ENCODE measurements around the gene PAH. TPM values are rescaled to one million over a fixed set of nuclear protein-coding genes. Genes with fewer than 3 reads are reported as not detected.

The PAH gene
- total and polyA plus RNA-seq, 10 donors: 0.09 TPM; not detected in 9

DNA sequence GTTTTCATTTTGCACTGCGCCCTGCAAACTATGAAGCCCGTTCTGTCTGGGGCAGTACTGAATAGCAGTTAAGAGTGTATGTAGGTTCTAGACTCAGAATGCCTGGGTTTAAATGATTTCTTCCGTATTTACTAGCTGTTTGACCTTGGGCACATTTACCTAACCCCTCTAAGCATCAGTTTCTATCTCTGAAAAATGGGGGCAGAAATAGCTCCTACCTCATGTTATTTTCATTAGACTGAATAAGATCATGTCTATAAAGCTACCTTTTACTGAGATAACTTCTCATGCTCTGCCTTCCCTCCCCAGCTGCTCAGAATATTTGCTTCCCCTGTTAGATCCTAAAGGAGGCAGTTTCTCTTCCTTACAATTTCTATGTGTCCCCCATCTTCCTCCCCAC lies 5.7 kb downstream of the PAH start:
- DNase-seq: no peak
- intact Hi-C loops (cut with DNase I; ENCODE audit: low total_unique reads): no loop called here
- no peaks in the 10 kb centered on the region for H3K36me3 ChIP-seq
- H3K27me3 ChIP-seq (replicated peaks in 1 of 7): peaks cover 0 to 1% (median 0%) of the 10 kb centered on the region in 7 donors
- TF ChIP-seq POLR2AphosphoS5 (IDR thresholded peaks at IDR 0.05): no peak
- no peak for TF ChIP-seq POLR2A (IDR thresholded peaks at IDR 0.05)
- TF ChIP-seq, protein P1, sequence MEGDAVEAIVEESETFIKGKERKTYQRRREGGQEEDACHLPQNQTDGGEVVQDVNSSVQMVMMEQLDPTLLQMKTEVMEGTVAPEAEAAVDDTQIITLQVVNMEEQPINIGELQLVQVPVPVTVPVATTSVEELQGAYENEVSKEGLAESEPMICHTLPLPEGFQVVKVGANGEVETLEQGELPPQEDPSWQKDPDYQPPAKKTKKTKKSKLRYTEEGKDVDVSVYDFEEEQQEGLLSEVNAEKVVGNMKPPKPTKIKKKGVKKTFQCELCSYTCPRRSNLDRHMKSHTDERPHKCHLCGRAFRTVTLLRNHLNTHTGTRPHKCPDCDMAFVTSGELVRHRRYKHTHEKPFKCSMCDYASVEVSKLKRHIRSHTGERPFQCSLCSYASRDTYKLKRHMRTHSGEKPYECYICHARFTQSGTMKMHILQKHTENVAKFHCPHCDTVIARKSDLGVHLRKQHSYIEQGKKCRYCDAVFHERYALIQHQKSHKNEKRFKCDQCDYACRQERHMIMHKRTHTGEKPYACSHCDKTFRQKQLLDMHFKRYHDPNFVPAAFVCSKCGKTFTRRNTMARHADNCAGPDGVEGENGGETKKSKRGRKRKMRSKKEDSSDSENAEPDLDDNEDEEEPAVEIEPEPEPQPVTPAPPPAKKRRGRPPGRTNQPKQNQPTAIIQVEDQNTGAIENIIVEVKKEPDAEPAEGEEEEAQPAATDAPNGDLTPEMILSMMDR (IDR thresholded peaks at IDR 0.05 in 8 of 11, conservative IDR thresholded peaks at IDR 0.05 in 3 of 11): no peak
- H3K27ac ChIP-seq: no peak overlapping the region
- 68 to 84% (median 74%) methylated on average over 3 of the region's 3 CpGs for WGBS, 5 donors
- no peaks in the 10 kb centered on the region for H3K9me3 ChIP-seq
- H3K4me1 ChIP-seq: no peaks in the 10 kb centered on the region
- H3K4me3 ChIP-seq: no peak overlapping the region

DNA sequence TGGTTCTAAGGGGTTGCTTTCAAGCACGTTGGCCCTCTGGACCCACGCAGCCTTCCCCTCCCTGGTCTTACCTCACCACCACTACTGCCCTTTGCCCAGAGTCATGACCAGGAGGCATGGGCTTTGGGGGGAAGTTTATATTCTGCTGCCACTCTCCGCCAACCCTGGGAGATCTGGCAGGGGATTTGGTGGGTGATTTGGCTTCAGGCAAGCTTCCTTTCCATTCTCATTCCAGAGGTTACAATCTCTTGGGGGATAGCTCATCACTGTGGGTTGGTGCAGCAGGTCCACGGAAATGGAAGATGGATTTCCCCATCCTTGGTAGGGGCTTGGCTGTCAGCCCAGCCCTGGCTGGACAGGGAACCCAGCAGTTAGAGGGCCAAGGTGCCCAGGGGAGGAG lies 6.3 kb downstream of the PAH start:
- Histone ChIP-seq H3K9me3 (no peaks in the 10 kb centered on the region), H3K27me3 (replicated peaks in 1 of 7) (no peaks in the 10 kb centered on the region), H3K4me1 (no peaks in the 10 kb centered on the region), H3K4me3 (no peak overlapping the region), H3K36me3 (no peaks in the 10 kb centered on the region), H3K27ac (no peak overlapping the region)
- TF ChIP-seq POLR2AphosphoS5 (IDR thresholded peaks at IDR 0.05): no peak
- TF ChIP-seq, protein P1 (IDR thresholded peaks at IDR 0.05 in 8 of 11, conservative IDR thresholded peaks at IDR 0.05 in 3 of 11): no peak
- TF ChIP-seq POLR2A (IDR thresholded peaks at IDR 0.05): no peak
- intact Hi-C loops (cut with DNase I; ENCODE audit: low total_unique reads): no loop called here
- 85 to 95% (median 90%) methylated on average over 4 of the region's 4 CpGs for WGBS, 5 donors
- DNase-seq: no peak

DNA sequence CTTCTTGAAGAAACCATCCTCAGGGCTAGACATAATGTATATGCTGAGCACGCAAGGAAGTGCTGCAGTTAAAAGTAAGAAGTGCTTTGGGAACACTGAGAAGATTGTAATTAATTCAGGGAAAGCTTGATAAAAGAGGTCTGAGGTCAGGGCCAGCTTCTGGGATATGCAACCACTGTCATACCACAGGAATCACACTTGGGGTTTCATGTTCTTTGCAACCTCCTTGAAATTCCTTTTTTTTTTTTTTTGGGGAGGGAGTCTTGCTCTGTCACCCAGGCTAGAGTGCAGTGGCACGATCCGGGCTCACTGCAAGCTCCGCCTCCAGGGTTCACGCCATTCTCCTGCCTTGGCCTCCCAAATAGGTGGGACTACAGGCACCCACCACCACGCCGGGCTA lies 6.9 kb downstream of the PAH start:
- DNase-seq: no peak
- H3K4me3 ChIP-seq: no peak overlapping the region
- H3K9me3 ChIP-seq: no peaks in the 10 kb centered on the region
- 86 to 90% (median 89%) methylated on average over 7 of the region's 7 CpGs for WGBS, 5 donors
- no peaks in the 10 kb centered on the region for H3K36me3 ChIP-seq
- intact Hi-C loops (cut with DNase I; ENCODE audit: low total_unique reads): no loop called here
- H3K27ac ChIP-seq: no peak overlapping the region
- no peaks in the 10 kb centered on the region for H3K27me3 ChIP-seq (replicated peaks in 1 of 7)
- H3K4me1 ChIP-seq: no peaks in the 10 kb centered on the region
- TF ChIP-seq POLR2A (IDR thresholded peaks at IDR 0.05) (no peak), POLR2AphosphoS5 (IDR thresholded peaks at IDR 0.05) (no peak)
- TF ChIP-seq, protein P1 (IDR thresholded peaks at IDR 0.05 in 8 of 11, conservative IDR thresholded peaks at IDR 0.05 in 3 of 11): no peak

DNA sequence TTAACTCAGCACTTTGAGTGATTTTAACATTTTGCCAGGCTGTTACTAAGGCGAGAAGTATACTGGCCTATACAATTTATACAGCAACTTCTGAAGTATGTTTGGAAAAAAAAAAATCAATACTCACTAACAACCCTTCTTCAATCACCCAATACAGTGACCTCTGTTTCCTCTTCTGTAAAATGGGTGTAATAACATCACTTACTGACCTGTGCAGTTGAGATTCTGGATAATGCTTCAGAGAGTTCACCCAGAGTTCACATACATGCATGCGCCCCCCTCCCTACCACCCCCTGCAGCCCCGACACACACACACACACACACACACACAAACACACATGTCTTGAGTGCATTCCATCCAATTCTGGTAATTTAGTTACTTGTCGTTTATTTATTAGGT lies 9.1 kb downstream of the PAH start:
- H3K27me3 ChIP-seq (replicated peaks in 1 of 7): no peaks in the 10 kb centered on the region
- intact Hi-C loops (cut with DNase I; ENCODE audit: low total_unique reads): no loop called here
- 80 to 90% (median 86%) methylated on average over 4 of the region's 4 CpGs for whole genome bisulfite sequencing, 5 donors
- no peaks in the 10 kb centered on the region for H3K36me3 ChIP-seq
- no peak overlapping the region for H3K4me3 ChIP-seq
- H3K4me1 ChIP-seq: no peaks in the 10 kb centered on the region
- H3K27ac ChIP-seq: no peak overlapping the region
- TF ChIP-seq POLR2AphosphoS5 (IDR thresholded peaks at IDR 0.05) (no peak), POLR2A (IDR thresholded peaks at IDR 0.05) (no peak)
- TF ChIP-seq, protein P1 (IDR thresholded peaks at IDR 0.05 in 8 of 11, conservative IDR thresholded peaks at IDR 0.05 in 3 of 11): no peak
- no peaks in the 10 kb centered on the region for H3K9me3 ChIP-seq
- DNase-seq: no peak
